Activated naive CD8-positive, alpha-beta T cell treated with anti-CD3 and anti-CD28 coated beads, Interleukin-2, amount 10 ng/mL, durations not matched to agents 7 days and 5 days (primary cell): ENCODE data around the gene PTGER3. TPM values are rescaled to one million over a fixed set of nuclear protein-coding genes. Genes with fewer than 3 reads are reported as not detected.
A peak's percentile ranks its signal among the peaks of the same experiment; 100 is the strongest.

Source experiments
- ATAC-seq: fragments of 150-1000 bp; cut with Tn5 transposase; one replicate; pipeline ENCODE4 v1.10.0; 2021; ENCODE audit warnings: low read depth, moderate library complexity
- POLR2A ChIA-PET: fragments of 350-600 bp; sonication (Branson Sonifier 250); formaldehyde crosslinking; loops from one replicate; lab custom pipeline; 2021; ENCODE audit warnings: antibody characterized with exemption; lab: Charles Lee
- DNase-seq: peaks from one replicate; pipeline ENCODE4 v3.0.0; 2021
- H3K27ac Mint-ChIP-seq: one replicate; pipeline ENCODE4 v1.8.0; 2022; ENCODE audit warnings: mild to moderate bottlenecking, mixed read lengths
- H3K27me3 Mint-ChIP-seq: one replicate; pipeline ENCODE4 v1.8.0; 2022; ENCODE audit warnings: mild to moderate bottlenecking, moderate library complexity, mixed read lengths
- H3K36me3 Mint-ChIP-seq: one replicate; pipeline ENCODE4 v1.8.0; 2021; ENCODE audit warnings: mild to moderate bottlenecking, mixed read lengths
- H3K4me1 Mint-ChIP-seq: one replicate; pipeline ENCODE4 v1.8.0; 2021; ENCODE audit warnings: mixed read lengths
- H3K4me3 Mint-ChIP-seq: one replicate; pipeline ENCODE4 v1.8.0; 2022; ENCODE audit warnings: mild to moderate bottlenecking, moderate library complexity, mixed read lengths
- H3K9me3 Mint-ChIP-seq: one replicate; pipeline ENCODE4 v1.8.0; 2021; ENCODE audit warnings: mixed read lengths
- total RNA-seq, 2 experiments: library from RNA; stranded (reverse); gene quantifications; one replicate each; pipeline ENCODE4 v1.2.3, GENCODE V29; 2021

PTGER3 gene
- total RNA-seq = 1 to 10 TPM in 1 of 2 experiments, under 1 TPM in 1; 0.71 to 1.3 TPM

DNA sequence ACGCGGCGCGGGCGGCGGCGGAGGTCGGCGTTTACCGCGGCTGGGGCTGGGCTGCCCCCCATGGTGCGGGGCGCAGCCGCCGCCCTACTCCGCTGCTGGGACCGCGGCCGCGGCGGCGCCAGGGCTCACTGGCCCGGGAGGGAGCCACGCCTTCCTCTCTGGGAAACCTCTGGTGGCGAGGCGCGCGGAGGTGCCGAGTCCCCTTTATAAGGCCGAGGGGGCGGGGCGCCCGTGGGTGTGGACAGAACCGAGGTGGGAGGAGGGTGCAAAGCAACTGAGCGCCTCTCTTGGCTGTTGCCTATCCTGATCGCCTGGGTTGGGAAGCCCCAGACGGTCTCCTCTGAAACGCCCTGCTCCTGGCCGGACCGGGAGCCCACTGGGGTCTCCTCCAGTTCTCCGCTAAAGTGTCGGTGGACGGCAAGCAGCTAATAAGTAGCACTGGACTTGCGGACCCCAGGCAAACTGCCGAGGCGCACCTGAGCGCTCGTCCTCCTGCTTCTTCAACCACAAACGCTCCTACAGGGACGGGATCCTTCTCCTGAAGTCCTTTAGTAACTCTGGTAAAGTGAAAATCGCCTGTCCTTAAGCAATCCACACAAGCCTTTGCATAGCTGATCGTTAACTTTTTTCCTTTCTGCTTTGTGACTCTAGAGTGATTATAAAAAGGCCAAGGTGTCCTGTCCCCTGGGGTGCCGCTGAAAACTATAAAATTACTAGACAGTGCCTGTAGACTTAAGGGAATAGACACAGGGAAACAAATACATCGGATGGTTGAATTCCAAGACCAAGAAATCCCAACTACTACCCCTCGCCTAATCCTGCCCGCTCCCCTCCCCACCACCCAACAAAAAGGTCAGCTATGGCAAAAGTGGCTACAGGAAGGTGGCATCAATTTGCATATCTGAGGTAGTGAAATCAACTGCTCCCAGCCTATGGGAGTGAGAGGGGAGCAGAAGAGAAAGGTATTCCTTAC, at the start of gene PTGER3:
PTGER3 (minus strand) TSS at position 182 of the 973 bp plus-strand sequence. CDS start 239 bp downstream, outside the sequence.
- DNase-seq (peak; percentile 74), ATAC-seq (peak; percentile 73)
- peaks cover 17% of the 10 kb centered on the region for H3K4me1 Mint-ChIP-seq
- POLR2A ChIA-PET = no interaction called here
- peaks cover 63% of the 10 kb centered on the region for H3K27me3 Mint-ChIP-seq
- peak within 1 kb of the TSS; percentile 78 for H3K4me3 Mint-ChIP-seq
- H3K36me3 Mint-ChIP-seq = no peaks in the 10 kb centered on the region
- no peak within 1 kb of the TSS for H3K27ac Mint-ChIP-seq
- no peaks in the 10 kb centered on the region for H3K9me3 Mint-ChIP-seq

DNA sequence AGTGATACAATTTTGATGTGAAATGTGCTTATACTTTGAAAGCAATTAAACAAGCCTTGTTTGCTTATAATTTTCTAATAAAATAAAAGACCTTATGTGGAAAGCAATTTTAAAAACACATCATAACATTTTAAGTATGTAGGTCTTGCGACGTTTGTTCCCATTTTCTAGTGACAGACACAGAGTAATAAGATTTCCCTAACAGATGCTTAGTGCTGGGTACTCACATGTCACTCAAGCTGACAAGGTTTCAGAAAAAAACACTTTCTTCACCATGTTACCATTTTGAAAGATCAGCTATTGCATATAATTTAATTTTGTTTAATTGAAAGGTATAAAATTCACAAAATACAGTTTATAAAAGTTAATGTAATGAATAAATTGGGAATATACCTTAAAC, 47.3 kb upstream of the PTGER3 start:
- no peaks in the 10 kb centered on the region for H3K9me3 Mint-ChIP-seq
- POLR2A ChIA-PET = no interaction called here
- peaks cover 7% of the 10 kb centered on the region for H3K27me3 Mint-ChIP-seq
- DNase-seq = no peak
- no peaks in the 10 kb centered on the region for H3K36me3 Mint-ChIP-seq
- H3K27ac Mint-ChIP-seq = no peak overlapping the region
- H3K4me3 Mint-ChIP-seq = no peak overlapping the region
- no peaks in the 10 kb centered on the region for H3K4me1 Mint-ChIP-seq
- no peak for ATAC-seq

DNA sequence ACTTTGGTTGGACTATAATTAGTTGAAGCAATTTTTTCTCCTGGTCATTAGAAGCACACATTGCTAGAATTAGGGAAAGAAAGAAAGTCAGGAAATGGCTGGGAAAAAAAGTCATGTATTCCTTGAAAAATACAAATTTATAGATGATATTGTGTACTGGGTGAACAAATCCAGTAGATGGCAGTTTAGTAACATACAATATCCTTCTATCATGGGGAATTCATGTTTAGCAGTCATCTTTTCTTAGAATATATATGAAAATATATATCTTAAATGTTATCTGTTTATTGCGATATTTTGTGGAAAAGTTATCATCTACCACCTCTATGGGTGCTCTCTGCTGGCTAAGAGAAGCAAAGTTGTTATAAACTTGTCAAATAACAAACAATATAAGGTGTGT, 46.3 kb upstream of the PTGER3 start:
- ATAC-seq (no peak), DNase-seq (no peak)
- Mint-ChIP-seq H3K9me3 (no peaks in the 10 kb centered on the region), H3K27me3 (peaks cover 5% of the 10 kb centered on the region), H3K4me1 (no peaks in the 10 kb centered on the region), H3K27ac (no peak overlapping the region), H3K4me3 (no peak overlapping the region), H3K36me3 (no peaks in the 10 kb centered on the region)
- POLR2A ChIA-PET = no interaction called here

DNA sequence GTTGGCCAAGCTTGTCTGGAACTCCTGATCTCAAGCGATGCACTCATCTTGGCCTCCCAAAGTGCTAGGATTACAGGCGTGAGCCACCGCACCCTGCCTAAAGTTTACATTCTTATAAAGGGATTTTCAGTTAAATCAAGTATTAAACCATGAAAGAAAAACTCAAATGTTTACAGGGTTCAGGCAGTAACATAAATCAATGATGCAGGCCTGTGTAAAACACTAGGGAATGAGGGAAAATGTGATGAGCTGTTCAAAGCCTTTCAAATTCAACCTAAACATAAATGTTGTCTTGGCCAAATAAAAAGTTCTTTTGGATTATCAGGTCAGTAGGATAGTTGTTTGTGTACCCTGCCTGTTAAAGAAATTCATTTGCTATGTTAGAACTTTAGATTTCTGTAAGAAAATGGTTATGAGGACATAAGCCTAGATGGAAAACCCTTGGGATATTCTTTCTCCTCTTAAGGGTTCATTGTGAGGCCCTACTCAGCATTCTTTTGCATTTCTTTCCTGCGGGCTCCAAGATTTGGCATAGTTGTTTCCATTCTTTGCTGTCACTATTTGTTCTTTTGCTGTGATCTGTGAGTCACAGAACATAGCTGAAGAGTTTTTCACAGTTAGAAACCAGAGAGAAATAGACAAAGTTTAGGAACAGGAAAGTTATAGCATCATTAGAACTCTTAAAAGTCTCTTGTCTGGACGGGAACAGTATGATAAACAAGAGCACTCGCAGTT, 42.1 kb upstream of the PTGER3 start:
- H3K4me1 Mint-ChIP-seq = no peaks in the 10 kb centered on the region
- POLR2A ChIA-PET = interaction anchor here (1.1 kb wide), 1 partner anchor 9 kb away, joined by 3 read pairs; the partner anchor contains the start of gene ZRANB2
- peaks cover 2% of the 10 kb centered on the region for H3K27me3 Mint-ChIP-seq
- no peak overlapping the region for H3K27ac Mint-ChIP-seq
- DNase-seq (no peak), ATAC-seq (no peak)
- H3K4me3 Mint-ChIP-seq = no peak overlapping the region
- H3K9me3 Mint-ChIP-seq = no peaks in the 10 kb centered on the region
- H3K36me3 Mint-ChIP-seq = no peaks in the 10 kb centered on the region

GRCh38 chr1:71088645-71089287, 41.1 kb upstream of the PTGER3 start:
- Mint-ChIP-seq H3K9me3 (no peaks in the 10 kb centered on the region), H3K36me3 (no peaks in the 10 kb centered on the region), H3K4me1 (no peaks in the 10 kb centered on the region), H3K27ac (no peak overlapping the region), H3K27me3 (peaks cover 2% of the 10 kb centered on the region), H3K4me3 (no peak overlapping the region)
- DNase-seq (no peak), ATAC-seq (no peak)
- POLR2A ChIA-PET = no interaction called here

- H3K9me3 Mint-ChIP-seq = no peaks in the 10 kb centered on the region
- no peak for ATAC-seq
These were observed 40.1 kb upstream of the PTGER3 start for GRCh38 chr1:71087713-71088112.

GRCh38 chr1:71087060-71087459, 39.4 kb upstream of the PTGER3 start:
- Mint-ChIP-seq H3K36me3 (no peaks in the 10 kb centered on the region), H3K4me1 (no peaks in the 10 kb centered on the region), H3K9me3 (no peaks in the 10 kb centered on the region), H3K27ac (no peak overlapping the region), H3K4me3 (no peak overlapping the region), H3K27me3 (peaks cover 7% of the 10 kb centered on the region)
- no peak for ATAC-seq
- no peak for DNase-seq
- POLR2A ChIA-PET = no interaction called here

More at GRCh38 chr1:71087713-71088112, 40.1 kb upstream of the PTGER3 start:
- no peak for DNase-seq
- peaks cover 7% of the 10 kb centered on the region for H3K27me3 Mint-ChIP-seq
- POLR2A ChIA-PET = no interaction called here
- no peaks in the 10 kb centered on the region for H3K4me1 Mint-ChIP-seq
- H3K36me3 Mint-ChIP-seq = no peaks in the 10 kb centered on the region
- no peak overlapping the region for H3K4me3 Mint-ChIP-seq
- no peak overlapping the region for H3K27ac Mint-ChIP-seq

DNA sequence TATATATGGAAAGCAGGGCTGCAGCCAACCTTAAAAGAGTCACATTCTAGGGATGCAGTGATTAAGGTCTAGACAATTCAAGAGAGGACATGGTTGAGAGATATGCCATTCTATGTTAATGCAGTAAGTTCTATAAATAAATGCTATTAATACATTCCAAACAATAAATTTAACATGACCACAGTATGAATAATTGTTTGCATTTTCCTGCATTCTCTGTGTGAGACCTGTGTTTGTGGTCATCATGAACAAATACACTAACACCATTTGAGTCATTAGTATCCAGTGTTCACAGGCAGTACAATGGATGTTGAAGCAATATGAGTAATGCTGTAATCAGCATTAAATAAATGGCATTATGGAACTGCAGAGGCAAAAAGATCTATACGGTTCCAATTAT, 38.7 kb upstream of the PTGER3 start:
- ATAC-seq = no peak
- no peak for DNase-seq
- H3K4me1 Mint-ChIP-seq = peaks cover 6% of the 10 kb centered on the region
- H3K9me3 Mint-ChIP-seq = peaks cover 2% of the 10 kb centered on the region
- H3K4me3 Mint-ChIP-seq = no peak overlapping the region
- H3K27me3 Mint-ChIP-seq = peaks cover 7% of the 10 kb centered on the region
- no peaks in the 10 kb centered on the region for H3K36me3 Mint-ChIP-seq
- POLR2A ChIA-PET = no interaction called here
- no peak overlapping the region for H3K27ac Mint-ChIP-seq

DNA sequence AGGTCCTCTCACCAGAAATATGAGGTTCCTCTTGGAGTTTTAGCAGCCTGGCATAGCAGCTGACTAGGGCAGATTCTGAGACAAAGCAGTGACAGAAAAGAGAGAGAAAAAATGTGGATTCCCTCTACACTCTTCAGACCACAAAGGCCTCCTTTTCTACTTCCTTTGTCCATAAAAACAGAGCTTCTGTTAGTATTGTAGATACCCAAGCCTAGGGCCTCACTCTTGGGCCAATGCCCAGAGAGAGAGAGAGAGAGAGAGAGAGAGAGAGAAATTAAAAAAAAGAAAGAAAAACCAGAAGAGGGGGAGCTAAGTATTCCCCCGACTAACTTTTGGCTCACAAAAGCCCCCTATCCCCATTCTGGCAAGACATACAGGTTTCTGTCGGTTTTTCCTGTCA, 35.7 kb upstream of the PTGER3 start:
- Mint-ChIP-seq H3K27ac (no peak overlapping the region), H3K27me3 (peaks cover 7% of the 10 kb centered on the region), H3K4me3 (no peak overlapping the region), H3K4me1 (peaks cover 13% of the 10 kb centered on the region), H3K36me3 (peaks cover 5% of the 10 kb centered on the region), H3K9me3 (peaks cover 2% of the 10 kb centered on the region)
- no peak for ATAC-seq
- POLR2A ChIA-PET = no interaction called here
- no peak for DNase-seq

DNA sequence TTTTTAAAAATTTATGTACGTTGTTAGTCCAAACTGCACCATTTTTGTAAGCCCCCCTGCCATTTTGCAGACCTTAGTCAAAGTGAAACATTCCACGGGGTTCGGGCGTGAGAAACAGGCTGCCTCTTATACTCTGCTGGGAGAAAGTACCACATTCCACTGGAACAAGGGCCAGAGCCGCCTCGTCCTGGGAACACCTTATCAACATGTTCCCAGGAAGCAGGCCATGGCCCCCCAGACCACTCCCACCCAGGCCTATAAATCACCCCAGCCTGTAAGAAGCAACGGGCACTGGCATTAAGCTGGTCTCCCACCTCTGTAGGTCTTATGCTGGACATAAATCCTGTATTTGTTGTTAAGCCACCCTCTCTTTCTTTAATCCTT, 34.1 kb upstream of the PTGER3 start:
- DNase-seq = no peak

DNA sequence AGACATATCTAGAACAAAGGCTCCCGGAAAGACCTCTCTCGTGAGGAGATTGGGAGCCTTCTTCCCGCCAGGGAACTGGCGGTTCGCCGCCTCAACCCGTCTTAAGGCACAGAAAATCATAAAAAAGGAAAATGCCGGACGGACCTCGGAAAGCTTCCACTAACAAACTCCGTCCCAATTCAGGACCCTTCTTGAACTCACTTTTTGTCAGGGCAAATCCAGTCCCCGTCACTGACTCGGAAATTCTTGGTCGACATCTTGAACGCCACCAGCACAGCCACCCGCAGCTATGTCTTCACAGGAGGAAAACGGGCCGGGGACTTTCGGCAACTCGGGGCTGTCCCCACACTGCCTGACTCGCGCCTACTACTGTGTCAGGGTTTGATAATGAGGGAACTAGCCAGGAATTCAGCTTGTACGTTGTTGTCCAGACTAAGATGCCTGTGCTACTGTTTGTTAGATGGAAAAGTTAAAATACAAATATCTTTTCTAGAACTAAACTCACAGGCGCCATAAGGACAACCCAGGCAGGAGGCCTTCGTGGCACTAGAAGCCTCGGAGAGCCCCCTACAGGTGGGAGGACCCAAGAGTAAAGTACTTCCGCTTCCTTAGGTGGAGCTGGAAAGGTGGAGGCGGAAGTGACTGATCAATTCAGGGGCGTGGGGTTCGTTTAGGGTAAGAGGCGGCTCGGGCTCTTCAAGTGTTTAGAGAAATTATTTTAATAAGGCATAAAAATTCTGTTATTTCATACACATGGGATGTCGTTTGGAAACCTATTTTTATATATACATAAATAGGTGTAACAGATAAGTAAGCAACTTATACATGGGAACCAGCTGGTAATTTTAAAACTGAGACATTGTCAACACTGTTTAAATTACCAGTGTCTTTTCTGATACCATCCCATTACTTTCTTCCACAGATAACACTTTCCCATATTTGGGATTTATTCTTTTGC, 33.4 kb upstream of the PTGER3 start, which contains the start of gene ZRANB2:
ZRANB2 (minus strand) TSS at position 297 of the 958 bp plus-strand sequence; CDS start at position 257, 40 bp downstream.
- ATAC-seq = peak; percentile 98
- DNase-seq = peak; percentile 82
- Mint-ChIP-seq H3K27ac (peak within 1 kb of the TSS; percentile 99), H3K9me3 (peaks cover 2% of the 10 kb centered on the region), H3K27me3 (peaks cover 7% of the 10 kb centered on the region), H3K4me3 (peak within 1 kb of the TSS; percentile 98), H3K36me3 (peaks cover 6% of the 10 kb centered on the region), H3K4me1 (peaks cover 15% of the 10 kb centered on the region)
- POLR2A ChIA-PET = interaction anchor here (0.6 to 1.9 kb wide), 9 partner anchors 9 to 875 kb away, joined by 3 to 13 read pairs (median 3); partner anchors contain the start of genes LRRC40 and SRSF11

More for the DNA sequence above, 34.1 kb upstream of the PTGER3 start:
- Mint-ChIP-seq H3K4me3 (peak overlapping the region; percentile 98), H3K4me1 (peaks cover 15% of the 10 kb centered on the region), H3K27me3 (peaks cover 7% of the 10 kb centered on the region), H3K36me3 (peaks cover 5% of the 10 kb centered on the region), H3K9me3 (peaks cover 2% of the 10 kb centered on the region), H3K27ac (peak overlapping the region; percentile 99)
- POLR2A ChIA-PET = interaction anchor here (0.8 to 1.9 kb wide), 7 partner anchors 8 to 876 kb away, joined by 3 to 13 read pairs (median 4); partner anchors contain the start of genes LRRC40 and SRSF11
- no peak for ATAC-seq

DNA sequence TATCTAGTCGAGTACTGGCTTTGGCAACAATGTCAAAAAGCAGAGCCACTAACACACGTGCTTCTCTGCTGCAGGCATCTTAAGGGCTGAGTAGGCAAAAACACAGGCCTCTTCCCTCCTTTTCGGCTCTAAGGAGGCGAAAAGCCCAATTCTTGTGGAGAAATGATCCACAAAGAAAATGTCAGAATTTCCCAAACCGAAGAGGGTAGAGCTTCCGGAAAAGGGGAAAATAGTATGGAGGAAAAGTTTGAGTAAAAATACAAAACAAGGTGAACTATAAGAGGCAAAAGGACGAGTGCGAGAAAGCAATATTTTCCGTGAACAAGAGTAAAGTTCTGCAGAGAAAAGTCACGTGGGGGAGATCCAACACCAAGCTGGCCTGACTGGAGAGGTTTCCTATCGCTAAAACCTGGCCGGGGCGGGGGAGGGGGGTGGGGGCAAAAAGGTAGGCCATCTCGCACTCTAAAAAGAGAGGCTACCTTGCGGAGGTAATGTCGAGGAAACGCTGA, 32.7 kb upstream of the PTGER3 start:
- Mint-ChIP-seq H3K4me3 (peak overlapping the region; percentile 98), H3K27ac (peak overlapping the region; percentile 99), H3K36me3 (peaks cover 13% of the 10 kb centered on the region), H3K4me1 (peaks cover 18% of the 10 kb centered on the region), H3K9me3 (peaks cover 2% of the 10 kb centered on the region), H3K27me3 (peaks cover 7% of the 10 kb centered on the region)
- DNase-seq (no peak), ATAC-seq (peak; percentile 13)
- POLR2A ChIA-PET = interaction anchor here (0.6 to 1.9 kb wide), 6 partner anchors 9 to 875 kb away, joined by 3 to 13 read pairs (median 4); partner anchors contain the start of genes LRRC40 and SRSF11
